GM18907 (cell line): ENCODE measurements around the gene GPR132.

ENCODE experiments used
- ATAC-seq: cut with Tn5 transposase; IDR thresholded peaks from one replicate; pipeline ENCODE4 v1.9.1; 2021; ENCODE audit warnings: mild to moderate bottlenecking, moderate library complexity; ENCODE audit not compliant: unreplicated experiment

The GPR132 gene

DNA sequence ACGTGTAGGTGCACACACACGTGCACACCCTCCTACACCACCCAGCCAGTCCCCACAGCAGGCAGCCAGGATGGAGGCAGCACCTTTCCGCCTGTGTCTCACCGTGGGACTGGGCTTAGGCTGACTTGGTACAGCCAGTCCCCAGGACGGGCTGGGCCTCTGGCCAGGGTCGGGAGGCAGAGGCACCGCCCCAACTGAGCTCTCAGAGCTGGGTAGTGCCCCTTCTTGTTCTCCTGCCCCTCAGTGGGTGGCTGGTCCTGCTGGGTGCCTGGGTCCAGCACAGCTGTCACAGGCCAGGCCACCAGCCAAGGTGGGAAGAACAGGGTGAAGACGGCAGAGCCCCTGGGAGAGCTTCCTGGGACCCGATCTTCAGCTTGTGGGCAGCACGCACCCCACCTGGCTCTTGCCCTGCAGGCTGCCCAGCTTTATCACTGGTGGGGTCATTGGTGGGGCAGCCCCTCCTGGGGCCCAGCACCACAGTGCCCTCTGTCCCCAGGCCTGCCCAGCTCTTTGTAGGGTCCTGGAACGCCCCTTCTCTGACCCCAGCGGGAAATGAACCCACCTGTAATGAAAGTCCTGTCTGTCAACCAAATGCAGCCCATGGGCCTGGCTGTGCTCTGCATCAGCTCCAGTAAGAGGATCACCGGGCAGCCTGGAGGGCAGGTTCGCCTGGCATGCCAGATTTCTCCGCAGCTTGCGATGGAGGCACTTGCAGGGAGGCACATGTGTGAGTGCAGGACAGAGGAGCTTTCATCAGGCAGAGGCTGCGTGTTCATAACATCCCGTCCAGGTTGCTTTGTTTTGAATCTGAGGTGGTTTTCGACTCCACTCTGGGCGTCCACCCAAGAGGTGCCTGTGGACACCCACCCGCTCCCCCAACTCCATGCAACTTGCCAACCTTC lies 59.0 kb downstream of the GPR132 start:
- ATAC-seq = no peak

GRCh38 chr14:105005329-105005928 lies 59.8 kb downstream of the GPR132 start:
- ATAC-seq = no peak
